HCT116 (cell line): Measurements from ENCODE around the gene ACOT9. TPM values are rescaled to one million over a fixed set of nuclear protein-coding genes. Genes with fewer than 3 reads are reported as not detected.
A peak's percentile ranks its signal among the peaks of the same experiment; 100 is the strongest.

Experiments
- ATAC-seq: fragments of 200-7000 bp; cut with Tn5 transposase; 2 replicates; pipeline ENCODE4 v1.9.1; 2020; ENCODE audit warnings: mild to moderate bottlenecking, moderate library complexity
- BruUV-seq: library from RNA; stranded (reverse); fragments of 400-500 nt; replicated peaks from 2 replicates; lab custom pipeline; 2021; lab: Mats Ljungman, UMichigan
- CTCF ChIA-PET: fragments of 300-600 bp; sonication (Branson Sonifier 250); formaldehyde crosslinking; loops from one replicate; lab custom pipeline; 2021; ENCODE audit warnings: antibody characterized with exemption; lab: Charles Lee
- POLR2A ChIA-PET: fragments of 300-600, 350-600 bp; sonication (Branson Sonifier 250); formaldehyde crosslinking; loops from one replicate; lab custom pipeline; 2021; ENCODE audit warnings: antibody characterized with exemption; lab: Charles Lee
- RAD21 ChIA-PET, 2 experiments: fragments of 300-600 bp; sonication (Branson Sonifier 250); formaldehyde crosslinking; loops; one replicate each; lab custom pipeline; 2023; ENCODE audit warnings: low total read pairs in 2 of 2; ENCODE audit not compliant: uncharacterized antibody in 2 of 2, unreplicated experiment in 2 of 2, low non-redundant PET in 1 of 2; lab: Charles Lee
- DNase-seq: peaks from one replicate; pipeline ENCODE4 v3.0.0-alpha.2; 2010; ENCODE audit warnings: low read depth, low spot score
- H2AFZ ChIP-seq: fragments of 200-600 bp; shearing (Covaris generic), sonication (generic); 2 replicates; pipeline ENCODE4 v1.6.1; 2017; ENCODE audit warnings: low read depth, mixed run types, mixed read lengths, antibody characterized with exemption, low read length; ENCODE audit not compliant: poor library complexity, severe bottlenecking
- H3K27ac ChIP-seq: 2 replicates; pipeline ENCODE4 v1.5.1; 2012; ENCODE audit warnings: low read depth, low read length
- H3K27me3 ChIP-seq: fragments of 200-600 bp; sonication (generic); 2 replicates; pipeline ENCODE4 v1.6.1; 2016; ENCODE audit warnings: mixed run types, low read length, mixed read lengths; ENCODE audit not compliant: insufficient read depth
- H3K36me3 ChIP-seq, 2 experiments: fragments of 200-500 bp in 1 of 2; fragments of 200-600 bp in 1 of 2; sonication (Bioruptor generic) in 1 of 2; sonication (generic) in 1 of 2; 2 replicates each; pipeline versions ENCODE4 v1.5.1 to v1.6.1; 2014 to 2016; ENCODE audit warnings: low read length in 2 of 2, inconsistent platforms in 1 of 2, mixed read lengths in 1 of 2, mixed run types in 1 of 2; ENCODE audit not compliant: insufficient read depth in 2 of 2, control insufficient read depth in 1 of 2
- H3K4me1 ChIP-seq, 2 experiments: fragments of 200-600 bp in 1 of 2; sonication (generic) in 1 of 2; 2 replicates each; pipeline versions ENCODE4 v1.5.1 to v1.6.1; 2012 to 2017; ENCODE audit warnings: low read length in 2 of 2, inconsistent platforms in 1 of 2, mild to moderate bottlenecking in 1 of 2, mixed read lengths in 1 of 2, mixed run types in 1 of 2, moderate library complexity in 1 of 2; ENCODE audit not compliant: insufficient read depth in 2 of 2, control insufficient read depth in 1 of 2
- H3K4me2 ChIP-seq: fragments of 200-600 bp; sonication (generic); 2 replicates; pipeline ENCODE4 v1.6.1; 2017; ENCODE audit warnings: mixed run types, low read length, mixed read lengths
- H3K4me3 ChIP-seq, 2 experiments: fragments of 200-600 bp in 1 of 2; sonication (generic) in 1 of 2; replicated peaks in 1 of 2; 2 replicates each; pipeline ENCODE4 v1.5.1; 2011 to 2016; ENCODE audit warnings: low read length in 2 of 2, control low read depth in 1 of 2, low read depth in 1 of 2, mild to moderate bottlenecking in 1 of 2, mixed read lengths in 1 of 2, mixed run types in 1 of 2
- H3K79me2 ChIP-seq: fragments of 200-600 bp; sonication (generic); 2 replicates; pipeline ENCODE4 v1.6.1; 2017; ENCODE audit warnings: mild to moderate bottlenecking, mixed run types, low read length, moderate library complexity, mixed read lengths; ENCODE audit not compliant: insufficient read depth
- H3K9ac ChIP-seq: fragments of 200-600 bp; sonication (generic); 2 replicates; pipeline ENCODE4 v1.6.1; 2016; ENCODE audit warnings: low read length, mixed read lengths
- H3K9me2 ChIP-seq: fragments of 200-600 bp; sonication (generic), shearing (Covaris generic); 2 replicates; pipeline ENCODE4 v1.6.1; 2017; ENCODE audit warnings: mixed run types, mild to moderate bottlenecking, moderate library complexity; ENCODE audit not compliant: insufficient read depth
- H3K9me3 ChIP-seq, 2 experiments: fragments of 200-500 bp in 1 of 2; fragments of 200-600 bp in 1 of 2; sonication (Bioruptor generic) in 1 of 2; sonication (generic) in 1 of 2; 2 replicates each; pipeline ENCODE4 v1.6.1; 2014 to 2017; ENCODE audit warnings: low read length in 2 of 2, mixed read lengths in 2 of 2, inconsistent platforms in 1 of 2, low read depth in 1 of 2, mild to moderate bottlenecking in 1 of 2, mixed run types in 1 of 2, moderate library complexity in 1 of 2; ENCODE audit not compliant: control insufficient read depth in 1 of 2, insufficient read depth in 1 of 2
- H4K20me1 ChIP-seq: fragments of 200-600 bp; sonication (generic), shearing (Covaris generic); 2 replicates; pipeline ENCODE4 v1.6.1; 2017; ENCODE audit warnings: mixed run types, mild to moderate bottlenecking, moderate library complexity; ENCODE audit not compliant: insufficient read depth
- CEBPB ChIP-seq: IDR thresholded peaks from 2 replicates; pipeline ENCODE4 v1.6.1; 2012; ENCODE audit warnings: low read depth
- POLR2AphosphoS5 ChIP-seq: IDR thresholded peaks from 2 replicates; pipeline ENCODE4 v1.6.1; 2011; ENCODE audit warnings: mild to moderate bottlenecking, low read depth, low read length, moderate library complexity
- TCF7L2 ChIP-seq: IDR thresholded peaks from 2 replicates; pipeline ENCODE4 v1.7.0; 2011; ENCODE audit warnings: borderline replicate concordance, inconsistent platforms; ENCODE audit not compliant: insufficient read depth, insufficient read length; ENCODE audit errors: extremely low read depth
- ZNF274 ChIP-seq: fragments of 200-500 bp; sonication (Bioruptor generic); IDR thresholded peaks from 2 replicates; pipeline ENCODE4 v1.6.1; 2014; ENCODE audit warnings: mild to moderate bottlenecking, low read depth, low read length, inconsistent platforms
- intact Hi-C: fragments of 100-400 bp; cut with micrococcal nuclease; formaldehyde crosslinking; loops from 2 replicates; pipeline ENCODE4 v1.10.0; 2022
- total RNA-seq: library from RNA; stranded (reverse); gene quantifications from one replicate; pipeline ENCODE4 v1.2.1, GENCODE V29; 2021; ENCODE audit not compliant: unreplicated experiment

Gene ACOT9
- total RNA-seq, 1 experiment from 2014 or later, result 59.7 TPM

- TF ChIP-seq POLR2AphosphoS5 (peak; percentile 33), ZNF274 (no peak)
- ChIA-PET POLR2A (interaction anchor here (0.6 to 7.7 kb wide), 6 partner anchors 8 to 117 kb away, joined by 3 to 75 read pairs (median 9); no protein-coding TSS in a partner anchor), RAD21 (no interaction called here), CTCF (interaction anchor here (2.9 kb wide), 1 partner anchor 117 kb away, joined by 14 read pairs; no protein-coding TSS in a partner anchor)
- peak overlapping the region; percentile 78 for H3K27ac ChIP-seq
- H3K4me3 ChIP-seq, result peak overlapping the region; percentile 72 to 74
- no TSS peak for BruUV-seq
- H3K9ac ChIP-seq, result peak overlapping the region; percentile 84
- H3K4me2 ChIP-seq, result peak overlapping the region; percentile 86
- intact Hi-C loops, result no loop called here
- no peaks in the 10 kb centered on the region for H3K9me3 ChIP-seq
- H3K9me2 ChIP-seq, result no peaks in the 10 kb centered on the region
- ATAC-seq, result no peak
- no peaks in the 10 kb centered on the region for H3K27me3 ChIP-seq
- peaks cover 18% of the 10 kb centered on the region for H3K79me2 ChIP-seq
- H3K36me3 ChIP-seq, result peaks cover 7 to 17% of the 10 kb centered on the region in 2 experiments
- no peak for DNase-seq
- H3K4me1 ChIP-seq, result peaks cover 26 to 58% of the 10 kb centered on the region in 2 experiments
- H2AFZ ChIP-seq, result no peak overlapping the region
- 0 out of 2 replicates have a peak, but pooled peaks cover 6% of the 10 kb centered on the region for H4K20me1 ChIP-seq
These were observed 41.6 kb upstream of the ACOT9 start for GRCh38 chrX:23784470-23785331.

- ATAC-seq, result no peak
- DNase-seq, result no peak
- H3K9me2 ChIP-seq, result no peaks in the 10 kb centered on the region
- H3K4me2 ChIP-seq, result peak overlapping the region; percentile 86
- H3K36me3 ChIP-seq, result peaks cover 7 to 17% of the 10 kb centered on the region in 2 experiments
- peaks cover 30 to 65% of the 10 kb centered on the region in 2 experiments for H3K4me1 ChIP-seq
- no peaks in the 10 kb centered on the region for H3K27me3 ChIP-seq
- peak overlapping the region; percentile 78 for H3K27ac ChIP-seq
- no peak overlapping the region for H2AFZ ChIP-seq
- ChIA-PET RAD21 (interaction anchor here (0.6 to 1.4 kb wide), 2 partner anchors 106 to 118 kb away, joined by 4 to 5 read pairs; no protein-coding TSS in a partner anchor), POLR2A (interaction anchor here (0.7 to 7.7 kb wide), 16 partner anchors 9 to 185 kb away, joined by 3 to 75 read pairs (median 6); partner anchors contain the start of gene ACOT9), CTCF (interaction anchor here (0.6 to 3.2 kb wide), 2 partner anchors 27 to 118 kb away, joined by 3 to 36 read pairs; no protein-coding TSS in a partner anchor)
- TF ChIP-seq TCF7L2 (no peak), POLR2AphosphoS5 (0 out of 2 replicates have a peak, but pooled peaks have one; percentile 20), CEBPB (no peak)
- H3K9ac ChIP-seq, result peak overlapping the region; percentile 84
- BruUV-seq, result TSS peak; percentile 59
- H4K20me1 ChIP-seq, result 0 out of 2 replicates have a peak, but pooled peaks cover 6% of the 10 kb centered on the region
- H3K79me2 ChIP-seq, result peaks cover 18% of the 10 kb centered on the region
- peak overlapping the region; percentile 72 to 74 for H3K4me3 ChIP-seq
- H3K9me3 ChIP-seq, result no peaks in the 10 kb centered on the region
- intact Hi-C loops, result loop anchor here (2.0 kb wide), 1 partner anchor 89 kb away; no protein-coding TSS in a partner anchor
These were observed 40.8 kb upstream of the ACOT9 start for GRCh38 chrX:23783589-23784469.
